DMS114 treated with DMSO at 0.1 percent for 48 hours (cell line): ENCODE measurements around the gene BAG1.

Experiments used
- DNase-seq: peaks from one replicate; lab custom pipeline; 2025; ENCODE audit not compliant: unreplicated experiment; lab: John Stamatoyannopoulos, UW

Gene BAG1

DNA sequence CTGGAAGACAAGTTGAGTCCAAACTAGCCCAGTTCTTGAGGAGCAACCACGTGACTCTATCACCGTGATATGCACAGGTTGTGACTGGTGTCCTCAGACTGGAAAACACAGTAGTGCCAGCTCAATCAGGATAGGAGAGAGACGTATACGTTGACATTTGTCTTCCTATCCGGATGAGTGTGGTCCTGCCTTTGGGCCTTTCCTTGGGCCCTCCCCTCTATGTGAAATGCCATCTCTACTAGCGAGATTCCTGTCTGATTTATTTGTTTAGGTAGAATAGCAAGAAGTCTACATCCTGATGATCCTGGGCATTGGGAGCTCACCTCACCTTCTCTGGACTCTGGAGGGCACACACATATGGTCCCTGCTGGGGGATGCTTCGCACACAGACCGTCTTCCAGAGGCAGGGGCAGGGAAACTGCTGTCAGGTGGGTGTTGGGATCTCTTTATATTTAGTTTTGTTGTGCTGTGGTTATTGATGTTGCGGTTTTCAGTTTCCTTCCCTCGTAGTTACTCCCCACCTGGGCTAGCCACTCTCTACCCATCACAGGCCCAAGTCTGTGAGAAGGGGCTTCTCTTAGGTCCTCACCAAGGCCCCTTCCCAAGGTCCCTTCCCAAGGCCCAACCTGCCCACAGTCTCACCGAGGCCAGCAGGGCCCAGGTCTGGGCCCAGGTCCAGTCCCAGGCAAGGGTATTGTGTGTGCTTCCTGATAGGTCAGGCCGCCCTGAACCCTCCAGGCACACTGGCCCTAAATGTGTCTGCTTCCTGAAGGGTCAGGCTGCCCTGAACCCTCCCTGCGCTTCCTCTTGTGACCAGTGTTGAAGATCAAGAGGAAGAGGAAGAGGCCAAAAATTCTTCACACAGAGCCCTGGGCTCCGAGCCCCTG lies 43.6 kb downstream of the BAG1 start:
- DNase-seq = no peak

DNA sequence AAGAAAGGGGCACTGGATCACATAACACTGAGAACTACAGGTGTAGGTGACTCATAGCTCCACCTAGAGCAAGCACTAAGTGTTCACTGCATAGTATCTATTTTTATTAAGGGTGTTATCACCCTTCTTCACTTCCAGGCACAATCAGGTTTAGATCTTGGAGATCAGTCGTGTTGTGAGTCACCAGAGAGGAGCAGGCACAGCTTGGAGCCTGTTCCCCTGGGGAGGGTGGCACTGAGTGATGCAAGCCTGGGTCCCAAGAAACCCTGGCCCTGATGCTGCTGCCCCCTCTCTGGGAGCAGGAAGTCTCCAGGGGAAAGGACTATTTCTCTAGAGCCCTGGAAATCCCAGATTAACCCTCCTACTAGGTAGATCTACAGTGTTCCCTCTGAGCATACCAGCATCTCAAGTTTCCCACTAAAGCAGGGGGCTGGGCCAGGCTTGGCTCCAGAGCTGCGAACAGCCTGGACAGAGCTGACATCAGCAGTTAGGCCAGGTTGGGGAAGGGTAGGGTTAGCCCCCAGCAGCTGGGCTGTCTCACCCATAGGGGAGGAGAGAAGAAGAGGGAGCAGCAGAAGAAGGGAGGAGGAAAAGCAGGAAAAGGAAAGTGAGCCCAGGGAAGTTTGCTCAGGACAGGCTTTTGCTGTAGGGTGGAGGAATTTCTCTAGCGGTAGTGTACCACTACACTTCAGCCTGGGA lies 52.7 kb downstream of the BAG1 start:
- DNase-seq = no peak

- no peak for DNase-seq
Measured at GRCh38 chr9:33210006-33210715, 54.3 kb downstream of the BAG1 start.

DNA sequence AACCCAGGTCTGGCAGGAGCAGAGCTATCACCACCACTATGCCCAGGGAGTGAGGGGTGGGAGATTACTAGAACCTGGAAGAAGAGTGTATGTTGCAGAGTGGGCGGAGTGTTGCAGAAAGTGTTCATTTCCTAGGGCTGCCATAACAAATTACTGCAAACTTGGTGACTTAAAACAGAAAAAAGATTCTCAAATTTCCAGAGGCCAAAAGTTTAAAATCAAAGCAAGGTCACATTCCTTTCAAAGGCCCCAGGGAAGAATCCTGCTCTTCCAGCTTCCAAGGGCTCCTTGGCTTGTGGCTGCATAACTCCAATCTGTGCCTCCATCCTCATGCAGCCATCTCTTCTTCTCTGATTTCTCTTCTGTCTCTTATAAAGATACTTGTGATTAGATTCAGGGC lies 55.1 kb downstream of the BAG1 start:
- no peak for DNase-seq

DNA sequence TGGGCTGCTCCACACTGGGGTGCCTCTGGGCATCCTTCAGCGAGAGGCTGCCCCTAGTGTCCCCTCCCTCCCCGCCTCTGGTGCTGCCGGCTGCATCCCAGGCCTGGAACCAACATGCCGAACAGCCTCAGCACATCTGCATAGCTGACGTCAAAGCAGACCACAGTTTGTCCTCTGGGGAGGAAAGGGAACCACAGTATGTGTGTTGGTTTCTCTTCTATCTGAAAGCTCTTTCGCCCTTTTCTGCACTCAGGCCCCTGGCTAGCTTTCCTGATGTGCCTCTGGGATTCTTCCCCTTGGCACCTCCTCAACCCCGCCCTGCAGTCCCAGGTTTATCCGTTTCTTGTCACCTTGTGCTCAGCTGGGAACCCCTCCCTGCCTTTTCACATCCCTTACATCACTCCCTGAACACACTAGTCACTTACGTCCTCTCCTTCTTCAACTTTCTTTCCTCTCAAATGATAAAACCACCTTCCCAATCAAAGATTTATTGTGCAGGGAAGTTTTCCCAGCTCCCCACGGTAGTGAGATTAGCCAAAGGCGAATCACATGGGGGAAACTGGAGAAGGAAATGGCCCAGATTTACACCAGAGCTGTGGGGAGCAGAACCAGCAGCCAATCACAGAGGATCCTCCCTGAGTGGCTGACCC lies 61.8 kb downstream of the BAG1 start:
- DNase-seq = no peak
